ENCODE results near the gene OR10J5.

DNA sequence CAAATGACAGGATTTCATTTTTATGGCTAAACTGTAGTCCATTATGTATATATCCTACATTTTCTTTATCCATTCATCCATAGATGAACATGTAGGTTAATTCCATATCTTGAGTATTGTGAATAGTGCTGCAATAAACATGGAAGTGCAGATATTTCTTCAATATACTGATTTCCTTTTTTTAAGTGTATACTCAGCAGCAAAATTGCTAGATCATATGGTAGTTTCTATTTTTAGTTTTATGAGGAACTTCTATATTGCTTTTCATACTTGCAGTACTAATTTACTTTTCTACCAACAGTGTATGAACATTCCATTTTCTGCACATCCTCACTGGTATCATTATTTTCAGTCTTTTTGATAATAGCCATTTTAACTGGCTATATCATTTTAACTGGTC lies 30.1 kb downstream of the OR10J5 start:
- TF ChIP-seq, protein P1, sequence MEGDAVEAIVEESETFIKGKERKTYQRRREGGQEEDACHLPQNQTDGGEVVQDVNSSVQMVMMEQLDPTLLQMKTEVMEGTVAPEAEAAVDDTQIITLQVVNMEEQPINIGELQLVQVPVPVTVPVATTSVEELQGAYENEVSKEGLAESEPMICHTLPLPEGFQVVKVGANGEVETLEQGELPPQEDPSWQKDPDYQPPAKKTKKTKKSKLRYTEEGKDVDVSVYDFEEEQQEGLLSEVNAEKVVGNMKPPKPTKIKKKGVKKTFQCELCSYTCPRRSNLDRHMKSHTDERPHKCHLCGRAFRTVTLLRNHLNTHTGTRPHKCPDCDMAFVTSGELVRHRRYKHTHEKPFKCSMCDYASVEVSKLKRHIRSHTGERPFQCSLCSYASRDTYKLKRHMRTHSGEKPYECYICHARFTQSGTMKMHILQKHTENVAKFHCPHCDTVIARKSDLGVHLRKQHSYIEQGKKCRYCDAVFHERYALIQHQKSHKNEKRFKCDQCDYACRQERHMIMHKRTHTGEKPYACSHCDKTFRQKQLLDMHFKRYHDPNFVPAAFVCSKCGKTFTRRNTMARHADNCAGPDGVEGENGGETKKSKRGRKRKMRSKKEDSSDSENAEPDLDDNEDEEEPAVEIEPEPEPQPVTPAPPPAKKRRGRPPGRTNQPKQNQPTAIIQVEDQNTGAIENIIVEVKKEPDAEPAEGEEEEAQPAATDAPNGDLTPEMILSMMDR (IDR thresholded peaks at IDR 0.05; ENCODE audit: low read depth, low read length, missing input control) = no peak
- no peak for TF ChIP-seq EGR1 (IDR thresholded peaks at IDR 0.05; ENCODE audit: low read depth in 2 of 2)
- TF ChIP-seq TAF1 (conservative IDR thresholded peaks at IDR 0.05) = no peak
- no peak for TF ChIP-seq SP1 (IDR thresholded peaks at IDR 0.05)
- TF ChIP-seq FOXA1 (IDR thresholded peaks at IDR 0.05) = no peak
- TF ChIP-seq, protein P2, sequence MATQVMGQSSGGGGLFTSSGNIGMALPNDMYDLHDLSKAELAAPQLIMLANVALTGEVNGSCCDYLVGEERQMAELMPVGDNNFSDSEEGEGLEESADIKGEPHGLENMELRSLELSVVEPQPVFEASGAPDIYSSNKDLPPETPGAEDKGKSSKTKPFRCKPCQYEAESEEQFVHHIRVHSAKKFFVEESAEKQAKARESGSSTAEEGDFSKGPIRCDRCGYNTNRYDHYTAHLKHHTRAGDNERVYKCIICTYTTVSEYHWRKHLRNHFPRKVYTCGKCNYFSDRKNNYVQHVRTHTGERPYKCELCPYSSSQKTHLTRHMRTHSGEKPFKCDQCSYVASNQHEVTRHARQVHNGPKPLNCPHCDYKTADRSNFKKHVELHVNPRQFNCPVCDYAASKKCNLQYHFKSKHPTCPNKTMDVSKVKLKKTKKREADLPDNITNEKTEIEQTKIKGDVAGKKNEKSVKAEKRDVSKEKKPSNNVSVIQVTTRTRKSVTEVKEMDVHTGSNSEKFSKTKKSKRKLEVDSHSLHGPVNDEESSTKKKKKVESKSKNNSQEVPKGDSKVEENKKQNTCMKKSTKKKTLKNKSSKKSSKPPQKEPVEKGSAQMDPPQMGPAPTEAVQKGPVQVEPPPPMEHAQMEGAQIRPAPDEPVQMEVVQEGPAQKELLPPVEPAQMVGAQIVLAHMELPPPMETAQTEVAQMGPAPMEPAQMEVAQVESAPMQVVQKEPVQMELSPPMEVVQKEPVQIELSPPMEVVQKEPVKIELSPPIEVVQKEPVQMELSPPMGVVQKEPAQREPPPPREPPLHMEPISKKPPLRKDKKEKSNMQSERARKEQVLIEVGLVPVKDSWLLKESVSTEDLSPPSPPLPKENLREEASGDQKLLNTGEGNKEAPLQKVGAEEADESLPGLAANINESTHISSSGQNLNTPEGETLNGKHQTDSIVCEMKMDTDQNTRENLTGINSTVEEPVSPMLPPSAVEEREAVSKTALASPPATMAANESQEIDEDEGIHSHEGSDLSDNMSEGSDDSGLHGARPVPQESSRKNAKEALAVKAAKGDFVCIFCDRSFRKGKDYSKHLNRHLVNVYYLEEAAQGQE (IDR thresholded peaks at IDR 0.05) = no peak
- no peak for TF ChIP-seq YY1 (IDR thresholded peaks at IDR 0.05)
